ENCODE measurements around the gene PCSK4.

DNA sequence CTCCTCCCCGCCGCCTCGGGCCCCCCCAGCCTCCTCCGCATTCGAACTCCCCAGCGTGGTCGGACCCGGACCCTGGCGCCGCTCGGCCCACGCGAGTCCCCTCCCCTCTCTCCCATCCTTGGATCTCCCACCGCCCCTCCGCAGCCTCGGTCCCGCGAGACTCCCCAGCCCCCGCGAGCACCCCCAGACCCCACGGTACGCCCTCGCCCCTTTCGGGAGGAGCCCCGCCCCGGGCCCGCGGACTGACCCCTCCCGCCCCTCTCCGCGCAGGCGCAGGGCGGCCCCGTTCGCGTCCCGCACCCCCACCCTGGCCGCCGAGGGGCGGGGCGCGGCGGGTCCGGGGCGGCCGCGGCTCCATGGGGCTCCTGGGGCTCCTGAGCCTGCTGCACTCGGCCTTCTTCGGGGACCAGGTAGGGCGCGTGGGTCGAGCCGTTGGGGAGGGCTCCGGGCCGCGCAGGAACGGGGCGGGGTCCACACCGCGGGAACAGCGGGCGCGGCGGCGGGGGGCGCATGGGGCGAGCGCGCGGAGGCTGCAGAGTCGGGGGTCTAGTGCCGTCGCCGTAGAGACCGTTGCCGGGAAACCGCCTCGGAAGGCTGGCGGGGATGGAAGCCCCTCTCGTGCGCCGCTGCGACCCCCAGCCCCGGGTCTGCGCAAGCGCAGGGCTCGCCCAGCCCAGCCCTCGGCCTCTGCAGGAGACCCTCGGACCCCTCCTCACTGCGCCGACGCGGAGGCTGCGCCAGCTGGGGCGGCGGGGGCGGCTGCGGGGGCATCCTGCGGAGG lies 44.0 kb downstream of the PCSK4 start:
- TF ChIP-seq CTCF (conservative IDR thresholded peaks at IDR 0.05) = no peak
- TF ChIP-seq EZH2 (IDR thresholded peaks at IDR 0.05; ENCODE audit: low read depth) = no peak
